Stomach (tissue), 9 donors: ENCODE data around the gene PCMT1. TPM values are rescaled to one million over a fixed set of nuclear protein-coding genes. Genes with fewer than 3 reads are reported as not detected.

Experiments
- DNase-seq, 2 donors: peaks; one replicate each; pipeline versions ENCODE4 v3.0.0 to v3.0.0-alpha.2; 2013 to 2019
- H3K27ac ChIP-seq, 5 donors: fragments of 200-600 bp in 4 of 5; sonication (generic) in 4 of 5; one replicate each; pipeline ENCODE4 v1.5.1; 2013 to 2019; ENCODE audit warnings: mild to moderate bottlenecking in 1 of 5, moderate library complexity in 1 of 5
- H3K27me3 ChIP-seq, 3 donors: fragments of 200-600 bp; sonication (generic); one replicate each; pipeline ENCODE4 v1.5.1; 2017 to 2019; ENCODE audit warnings: mixed run types in 1 of 3
- H3K36me3 ChIP-seq, 4 donors: fragments of 200-600 bp; sonication (generic); 1 replicate in 3 of 4; 2 replicates in 1 of 4; pipeline ENCODE4 v1.5.1; 2016 to 2019
- H3K4me1 ChIP-seq, 4 donors: fragments of 200-600 bp; sonication (generic); one replicate each; pipeline ENCODE4 v1.5.1; 2016 to 2019
- H3K4me3 ChIP-seq, 4 donors: fragments of 200-600 bp; sonication (generic) in 3 of 4; one replicate each; pipeline ENCODE4 v1.5.1; 2016 to 2019; ENCODE audit warnings: mild to moderate bottlenecking in 1 of 4
- H3K9me3 ChIP-seq, 4 donors: fragments of 200-600 bp; sonication (generic); one replicate each; pipeline ENCODE4 v1.5.1; 2016 to 2019
- EP300 ChIP-seq: sonication (generic); formaldehyde crosslinking; IDR thresholded peaks from one replicate; pipeline ENCODE4 v1.6.1; 2017; ENCODE audit warnings: antibody characterized with exemption
- POLR2A ChIP-seq, 4 donors: fragments of 450-650 bp; IDR thresholded peaks; one replicate each; pipeline ENCODE4 v1.6.1; 2016; ENCODE audit warnings: antibody characterized with exemption in 4 of 4, control low read depth in 2 of 4, mild to moderate bottlenecking in 1 of 4, moderate library complexity in 1 of 4
- POLR2AphosphoS5 ChIP-seq, 3 donors: sonication (generic); formaldehyde crosslinking; IDR thresholded peaks; one replicate each; pipeline ENCODE4 v1.6.1; 2016; ENCODE audit warnings: antibody characterized with exemption in 3 of 3
- WGBS, 5 donors: extraction: QIAGEN DNeasy Blood & Tissue Kit in 3 of 5; methylation state at CpG; one replicate each; pipeline versions ENCODE4 v1.1.5 to v1.1.7; 2013 to 2018; 5-methylcytosine and 5-hydroxymethylcytosine counted together
- intact Hi-C: fragments of 100-400 bp; cut with DNase I; formaldehyde crosslinking; loops from one replicate; pipeline ENCODE4 v1.15.1; 2023; ENCODE audit warnings: low total_unique reads
- polyA plus RNA-seq, 3 donors: library from polyadenylated mRNA; stranded (reverse); fragments of 200-250 nt; gene quantifications; one replicate each; pipeline ENCODE4 v1.2.3, GENCODE V29; 2013
- total RNA-seq, 5 donors: library from RNA; depleted of rRNA; stranded (reverse); fragments of >200 nt; gene quantifications; one replicate each; pipeline versions ENCODE4 v1.1.0 to v1.2.3, GENCODE V29; 2014 to 2016
- TF ChIP-seq, protein P1 (sequence below), 7 experiments: fragments of 450-650 bp in 4 of 7; fragments of 200-600 bp in 3 of 7; sonication (generic) in 3 of 7; IDR thresholded peaks; one replicate each; pipeline ENCODE4 v1.5.1; 2016 to 2019; ENCODE audit warnings: antibody characterized with exemption in 7 of 7, control low read depth in 2 of 7, mild to moderate bottlenecking in 1 of 7
- donor health status: healthy with polysubstance abuse.
- donor health status: Bipolar disorder and iron deficiency.
- donor health status: healthy.

The PCMT1 gene
- total and polyA plus RNA-seq, 8 donors = 2.6 to 109 (median 43.3) TPM

- TF ChIP-seq EP300 = no peak
- TF ChIP-seq, protein P1, sequence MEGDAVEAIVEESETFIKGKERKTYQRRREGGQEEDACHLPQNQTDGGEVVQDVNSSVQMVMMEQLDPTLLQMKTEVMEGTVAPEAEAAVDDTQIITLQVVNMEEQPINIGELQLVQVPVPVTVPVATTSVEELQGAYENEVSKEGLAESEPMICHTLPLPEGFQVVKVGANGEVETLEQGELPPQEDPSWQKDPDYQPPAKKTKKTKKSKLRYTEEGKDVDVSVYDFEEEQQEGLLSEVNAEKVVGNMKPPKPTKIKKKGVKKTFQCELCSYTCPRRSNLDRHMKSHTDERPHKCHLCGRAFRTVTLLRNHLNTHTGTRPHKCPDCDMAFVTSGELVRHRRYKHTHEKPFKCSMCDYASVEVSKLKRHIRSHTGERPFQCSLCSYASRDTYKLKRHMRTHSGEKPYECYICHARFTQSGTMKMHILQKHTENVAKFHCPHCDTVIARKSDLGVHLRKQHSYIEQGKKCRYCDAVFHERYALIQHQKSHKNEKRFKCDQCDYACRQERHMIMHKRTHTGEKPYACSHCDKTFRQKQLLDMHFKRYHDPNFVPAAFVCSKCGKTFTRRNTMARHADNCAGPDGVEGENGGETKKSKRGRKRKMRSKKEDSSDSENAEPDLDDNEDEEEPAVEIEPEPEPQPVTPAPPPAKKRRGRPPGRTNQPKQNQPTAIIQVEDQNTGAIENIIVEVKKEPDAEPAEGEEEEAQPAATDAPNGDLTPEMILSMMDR (IDR thresholded peaks at IDR 0.05) = no peak
- no peak for TF ChIP-seq POLR2AphosphoS5 (IDR thresholded peaks at IDR 0.05)
- no peak for TF ChIP-seq POLR2A (IDR thresholded peaks at IDR 0.05)
- WGBS, 5 donors = 79 to 87% (median 84%) methylated on average over 7 of the region's 7 CpGs
- Histone ChIP-seq H3K27ac (no peak overlapping the region), H3K36me3 (peaks cover 0 to 45% (median 29%) of the 10 kb centered on the region in 4 donors), H3K4me3 (no peak overlapping the region), H3K9me3 (no peaks in the 10 kb centered on the region), H3K4me1 (peaks cover 0 to 4% (median 0%) of the 10 kb centered on the region in 4 donors), H3K27me3 (no peaks in the 10 kb centered on the region)
- peak in 1 of 2 donors; percentile 9 for DNase-seq
- intact Hi-C loops = loop anchor here (10.0 kb wide), 1 partner anchor 204 kb away; no protein-coding TSS in a partner anchor
Observed at GRCh38 chr6:149830731-149831307, 81.3 kb downstream of the PCMT1 start.

GRCh38 chr6:149831308-149831820 lies 81.8 kb downstream of the PCMT1 start:
- no peak overlapping the region for H3K27ac ChIP-seq
- DNase-seq = peak in 1 of 2 donors; percentile 76
- peaks cover 0 to 4% (median 0%) of the 10 kb centered on the region in 4 donors for H3K4me1 ChIP-seq
- no peaks in the 10 kb centered on the region for H3K27me3 ChIP-seq
- H3K36me3 ChIP-seq = peaks cover 0 to 45% (median 29%) of the 10 kb centered on the region in 4 donors
- 52 to 71% (median 54%) methylated on average over 6 of the region's 6 CpGs for WGBS, 5 donors
- no peaks in the 10 kb centered on the region for H3K9me3 ChIP-seq
- TF ChIP-seq, protein P1 (IDR thresholded peaks at IDR 0.05) = no peak
- TF ChIP-seq EP300 (no peak), POLR2A (IDR thresholded peaks at IDR 0.05) (no peak), POLR2AphosphoS5 (IDR thresholded peaks at IDR 0.05) (no peak)
- intact Hi-C loops = loop anchor here (10.0 kb wide), 1 partner anchor 203 kb away; no protein-coding TSS in a partner anchor
- H3K4me3 ChIP-seq = no peak overlapping the region

DNA sequence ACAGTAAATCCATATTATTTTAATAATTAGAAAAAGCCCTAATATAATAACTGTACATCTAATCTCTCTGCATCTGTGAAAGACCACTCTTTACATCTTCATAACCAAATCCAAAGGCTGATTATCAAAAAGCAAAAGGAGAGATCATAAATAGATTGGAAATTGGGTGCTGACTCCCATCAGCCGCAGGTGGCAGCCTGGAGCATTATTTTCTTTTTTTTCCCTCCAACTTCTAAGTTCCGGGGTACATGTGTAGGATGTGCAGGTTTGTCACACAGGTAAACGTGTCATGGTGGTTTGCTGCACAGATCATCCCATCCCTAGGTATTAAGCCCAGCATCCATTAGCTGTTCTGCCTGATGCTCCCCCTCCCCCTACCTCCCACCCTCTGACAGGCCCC lies 84.1 kb downstream of the PCMT1 start:
- no peak overlapping the region for H3K27ac ChIP-seq
- no peak overlapping the region for H3K4me3 ChIP-seq
- H3K4me1 ChIP-seq = peaks cover 0 to 4% (median 0%) of the 10 kb centered on the region in 4 donors
- H3K9me3 ChIP-seq = no peaks in the 10 kb centered on the region
- intact Hi-C loops = loop anchor here (10.0 kb wide), 1 partner anchor 201 kb away; no protein-coding TSS in a partner anchor
- 88 to 93% (median 92%) methylated on average over 3 of the region's 3 CpGs for WGBS, 5 donors
- no peaks in the 10 kb centered on the region for H3K27me3 ChIP-seq
- H3K36me3 ChIP-seq = peaks cover 0 to 55% (median 33%) of the 10 kb centered on the region in 4 donors
- DNase-seq = no peak
- TF ChIP-seq POLR2A (IDR thresholded peaks at IDR 0.05) (no peak), EP300 (no peak), POLR2AphosphoS5 (IDR thresholded peaks at IDR 0.05) (no peak)

GRCh38 chr6:149834513-149835481 lies 85.3 kb downstream of the PCMT1 start:
- WGBS, 5 donors = 47 to 55% (median 50%) methylated on average over 5 of the region's 5 CpGs
- DNase-seq = peak; percentile 61 to 86
- intact Hi-C loops = loop anchor here (5.0 to 10.0 kb wide), 2 partner anchors 93 to 200 kb away; no protein-coding TSS in a partner anchor
- TF ChIP-seq POLR2A (IDR thresholded peaks at IDR 0.05) (no peak), POLR2AphosphoS5 (IDR thresholded peaks at IDR 0.05) (peak in 1 of 3 donors; percentile 35), EP300 (no peak)
- TF ChIP-seq, protein P1 (IDR thresholded peaks at IDR 0.05) = peak in 5 of 7 experiments; percentile 88 to 91 (median 90)
- Histone ChIP-seq H3K27ac (no peak overlapping the region), H3K4me3 (no peak overlapping the region), H3K27me3 (no peaks in the 10 kb centered on the region), H3K4me1 (peaks cover 0 to 4% (median under 1%) of the 10 kb centered on the region in 4 donors), H3K36me3 (peaks cover 0 to 54% (median 30%) of the 10 kb centered on the region in 4 donors), H3K9me3 (no peaks in the 10 kb centered on the region)
